Measurements from ENCODE around the gene PPP4R4. TPM values are rescaled to one million over a fixed set of nuclear protein-coding genes. Genes with fewer than 3 reads are reported as not detected.

PPP4R4 gene
- total RNA-seq, 1 experiment from 2014 or later, result 3.9 TPM

DNA sequence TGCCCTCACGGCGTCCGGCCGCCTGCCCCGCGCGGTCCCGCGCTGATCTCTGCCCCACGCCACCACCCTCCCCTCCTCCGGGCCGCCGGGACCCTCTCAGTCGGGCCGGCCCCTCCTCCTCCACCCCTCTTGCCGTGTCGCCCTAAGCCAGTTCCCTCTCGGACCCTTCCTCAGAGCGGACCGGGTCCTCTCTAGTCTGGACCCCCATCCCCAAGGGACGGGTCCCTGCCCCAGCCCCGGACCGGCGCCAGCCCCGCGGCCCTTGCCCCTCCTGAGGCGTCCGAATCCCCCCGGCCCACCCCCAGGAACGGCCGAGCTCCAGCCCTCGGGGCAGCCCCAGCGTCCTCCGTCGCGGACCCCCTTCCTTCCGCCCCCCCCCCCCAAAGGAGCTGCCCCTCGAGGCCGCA, 485 bp downstream of the PPP4R4 start:
- Histone ChIP-seq H3K4ac (ENCODE audit: low read depth, low read length) (no peak overlapping the region), H3K4me1 (ENCODE audit: insufficient read depth, low read length) (peaks cover 3% of the 10 kb centered on the region; the same call in 1 of the 2 replicates), H3K9me3 (ENCODE audit: control insufficient read depth, low read depth, low read length) (no peaks in the 10 kb centered on the region), H3K18ac (ENCODE audit: insufficient read length, low read depth, low read length) (no peak overlapping the region), H2BK20ac (ENCODE audit: low read depth, low read length, poor library complexity, severe bottlenecking) (no peak overlapping the region), H4K8ac (replicated peaks; ENCODE audit: insufficient read length, low read depth, low read length) (no peak overlapping the region), H3K9ac (ENCODE audit: extremely low read depth, insufficient read length, low read length) (no peak overlapping the region), H2BK15ac (ENCODE audit: low read depth, low read length) (no peak overlapping the region), H2BK120ac (ENCODE audit: low read depth, low read length, poor library complexity, severe bottlenecking) (no peak overlapping the region), H3K14ac (ENCODE audit: insufficient read depth, low read length) (0 out of 2 replicates have a peak overlapping the region, but pooled peaks have one; percentile 1), H2BK5ac (ENCODE audit: insufficient read length, low read length) (no peak overlapping the region), H3K56ac (ENCODE audit: insufficient read length, low read depth, low read length) (no peak overlapping the region), H4K20me1 (ENCODE audit: control insufficient read depth, insufficient read depth, insufficient read length) (no peaks in the 10 kb centered on the region), H4K91ac (ENCODE audit: insufficient read length, low read depth, low read length) (no peak overlapping the region), H2AFZ (ENCODE audit: low read length) (no peak overlapping the region), H3K79me1 (ENCODE audit: insufficient read depth, low read depth, low read length, poor library complexity, severe bottlenecking) (no peaks in the 10 kb centered on the region), H3K27ac (ENCODE audit: insufficient read length, low read depth, low read length) (no peak overlapping the region), H3K23ac (ENCODE audit: insufficient read length, low read depth, low read length) (no peak overlapping the region), H3K4me2 (ENCODE audit: insufficient read depth, insufficient read length, low read length) (peak overlapping the region; percentile 81), H3T11ph (ENCODE audit: low read length) (no peak overlapping the region), H2AK5ac (ENCODE audit: insufficient read length, low read length) (no peak overlapping the region), H3K27me3 (ENCODE audit: insufficient read depth, low read length) (no peaks in the 10 kb centered on the region; the same call in 1 of the 2 replicates), H3K23me2 (ENCODE audit: insufficient read length, low read depth, low read length, poor library complexity, severe bottlenecking) (peaks cover 11% of the 10 kb centered on the region), H2BK12ac (ENCODE audit: insufficient read length, low read depth, low read length) (no peak overlapping the region), H4K5ac (ENCODE audit: insufficient read length, low read depth, low read length) (no peak overlapping the region), H3K79me2 (ENCODE audit: insufficient read depth, low read length) (peaks cover 3% of the 10 kb centered on the region; the same call in 1 of the 2 replicates)
- no peak for DNase-seq
- Mint-ChIP-seq H3K27ac (no peak overlapping the region), H3K36me3 (ENCODE audit: insufficient read depth in 1 of 3, low read depth in 3 of 3) (peaks cover 0 to 5% (median 0%) of the 10 kb centered on the region in 3 experiments; a peak in 1 of 7 replicates), H3K4me3 (peak overlapping the region; percentile 84 to 97), H3K27me3 (ENCODE audit: low read depth) (peaks cover 46% of the 10 kb centered on the region), H3K4me1 (peaks cover 34 to 35% of the 10 kb centered on the region in 2 experiments), H3K9me3 (no peaks in the 10 kb centered on the region)
- TF ChIP-seq CTCF (conservative IDR thresholded peaks at IDR 0.05), result no peak
- WGBS (ENCODE audit: extremely low coverage, insufficient read length, low lambda C conversion rate), result no CpG with 5 or more reads among the region's 39 CpGs
